NCI-H460 (cell line): ENCODE data around the gene HOXA6. TPM values are rescaled to one million over a fixed set of nuclear protein-coding genes. Genes with fewer than 3 reads are reported as not detected.

Experiments used
- DNase-seq: peaks from one replicate; pipeline ENCODE4 v3.0.0-alpha.2; 2016; ENCODE audit warnings: low read depth; ENCODE audit errors: extremely low read depth
- polyA plus RNA-seq: library from polyadenylated mRNA; depleted of rRNA; stranded (reverse); fragments of >200 nt; gene quantifications from 2 replicates; pipeline ENCODE4 v1.2.3, GENCODE V29; 2014; cell fraction: nucleus; rRNA removed
- total RNA-seq: library from RNA; depleted of rRNA; stranded (reverse); fragments of >200 nt; shearing (Covaris generic); gene quantifications from 2 replicates; pipeline ENCODE4 v1.2.3, GENCODE V29; 2014; rRNA removed

The HOXA6 gene
- 6.7 and 8.3 TPM in 2 replicates for total RNA-seq
- polyA plus RNA-seq: 8.1 and 18.4 TPM in 2 replicates

DNA sequence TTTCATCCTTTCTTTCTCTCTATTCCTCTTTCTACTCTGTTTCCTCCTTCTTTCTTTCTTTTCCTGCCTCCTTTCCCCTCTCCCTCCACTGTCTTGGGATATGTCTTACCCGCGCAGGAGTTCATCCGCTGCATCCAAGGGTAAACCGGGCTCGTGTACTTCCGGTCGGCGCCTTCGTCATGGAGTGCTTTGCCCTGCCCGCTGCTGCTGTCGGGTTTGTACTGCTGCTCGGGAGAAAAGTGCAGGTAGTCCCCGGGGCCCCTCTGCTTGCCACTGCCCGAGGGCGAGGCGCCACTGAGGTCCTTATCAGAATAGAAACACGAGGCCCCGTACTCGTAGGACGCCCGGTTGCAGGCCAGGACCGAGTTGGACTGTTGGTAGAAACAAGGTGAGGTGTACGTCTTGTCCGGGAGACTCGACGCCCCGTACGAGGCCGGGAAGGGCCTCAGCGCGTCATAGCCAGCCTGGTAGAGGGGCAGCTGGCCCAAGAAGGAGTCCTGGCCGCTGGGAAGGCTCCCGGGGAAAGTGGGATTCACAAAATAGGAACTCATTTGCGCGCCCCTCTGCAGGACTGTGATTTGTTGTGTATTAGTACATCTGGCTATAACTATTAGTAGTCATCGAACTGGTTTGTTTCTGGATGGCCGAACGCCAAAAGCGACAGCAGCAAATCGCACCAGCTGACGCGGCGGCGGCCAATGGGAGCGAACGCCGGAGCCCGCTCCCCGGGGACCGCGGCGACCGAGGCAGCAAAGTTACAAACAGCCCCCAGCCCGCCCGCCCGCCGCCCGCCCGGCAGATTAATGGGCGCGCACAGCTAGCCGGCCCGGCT is at the start of gene HOXA6:
TSS of gene HOXA6 (minus strand) at position 576 of the 832 bp plus-strand sequence. CDS start at position 551, 25 bp downstream.
- no peak for DNase-seq

- peak; percentile 72 for DNase-seq
Measured at GRCh38 chr7:27196287-27196767, 48.8 kb upstream of the HOXA6 start.

DNA sequence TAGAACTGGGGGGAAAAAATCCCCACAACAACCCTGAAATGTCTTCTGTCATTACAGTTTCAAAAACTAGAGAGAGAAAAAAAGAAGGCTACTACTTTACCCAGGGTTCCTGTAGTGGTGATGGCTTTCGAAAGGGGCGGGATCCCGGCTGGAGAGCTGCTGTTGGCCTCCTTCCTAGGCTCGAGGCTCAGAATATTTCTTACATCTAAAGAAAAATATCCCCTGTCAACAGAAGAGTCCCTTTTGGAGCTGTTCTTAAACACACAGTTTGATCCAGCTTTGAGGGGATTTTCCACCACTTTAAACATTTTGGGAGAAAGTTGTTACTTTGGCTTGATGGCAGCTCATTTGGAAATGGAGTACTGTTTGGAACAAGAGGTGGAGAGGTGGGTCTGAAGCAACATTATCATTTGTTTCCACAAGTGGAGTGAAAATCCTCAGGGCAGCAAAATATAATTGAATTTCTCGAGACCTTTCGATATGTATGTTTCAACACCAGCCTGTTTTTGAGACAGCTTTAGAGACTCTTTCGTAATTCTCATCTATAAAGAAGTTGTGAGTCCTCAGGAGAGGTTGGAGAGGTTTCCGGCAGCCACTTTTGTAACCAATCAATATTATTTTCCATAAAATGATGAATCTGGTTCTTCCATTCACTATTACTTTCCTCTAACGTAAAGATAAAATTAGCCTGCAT is 47.3 kb upstream of the HOXA6 start:
- no peak for DNase-seq

GRCh38 chr7:27194002-27194352 is 46.4 kb upstream of the HOXA6 start:
- no peak for DNase-seq

DNA sequence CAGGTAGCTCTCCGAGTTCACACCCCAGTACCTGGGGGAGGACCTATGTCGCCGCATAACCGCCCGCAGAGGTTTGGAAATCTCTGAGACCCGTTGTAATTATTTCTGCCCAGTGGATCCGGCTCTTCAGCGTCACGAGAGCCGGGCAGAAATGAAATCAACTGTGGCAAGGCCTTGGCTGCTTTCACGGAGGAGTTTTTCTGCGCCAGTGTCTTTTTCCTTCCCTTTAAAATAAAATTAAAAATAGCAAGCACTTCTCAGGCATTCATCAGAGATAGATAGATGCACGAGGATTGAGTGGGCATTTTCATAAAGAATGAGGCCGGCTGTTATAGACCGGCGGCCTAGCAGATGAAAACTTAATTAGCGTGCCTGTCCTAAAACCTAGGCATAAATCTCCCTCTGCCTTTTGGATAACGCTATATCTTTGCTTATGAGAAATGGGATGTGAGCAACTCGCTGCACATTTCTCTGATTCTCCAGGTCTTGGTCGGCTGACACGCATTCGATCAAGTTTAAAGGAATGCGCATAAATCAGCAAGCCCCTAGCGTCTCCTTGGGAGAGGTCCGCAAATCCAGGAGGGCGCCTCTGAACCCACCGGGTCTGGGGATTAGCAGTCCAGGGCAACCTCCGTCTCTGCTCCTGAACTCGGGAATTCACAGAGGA is 45.9 kb upstream of the HOXA6 start:
- DNase-seq: no peak

DNA sequence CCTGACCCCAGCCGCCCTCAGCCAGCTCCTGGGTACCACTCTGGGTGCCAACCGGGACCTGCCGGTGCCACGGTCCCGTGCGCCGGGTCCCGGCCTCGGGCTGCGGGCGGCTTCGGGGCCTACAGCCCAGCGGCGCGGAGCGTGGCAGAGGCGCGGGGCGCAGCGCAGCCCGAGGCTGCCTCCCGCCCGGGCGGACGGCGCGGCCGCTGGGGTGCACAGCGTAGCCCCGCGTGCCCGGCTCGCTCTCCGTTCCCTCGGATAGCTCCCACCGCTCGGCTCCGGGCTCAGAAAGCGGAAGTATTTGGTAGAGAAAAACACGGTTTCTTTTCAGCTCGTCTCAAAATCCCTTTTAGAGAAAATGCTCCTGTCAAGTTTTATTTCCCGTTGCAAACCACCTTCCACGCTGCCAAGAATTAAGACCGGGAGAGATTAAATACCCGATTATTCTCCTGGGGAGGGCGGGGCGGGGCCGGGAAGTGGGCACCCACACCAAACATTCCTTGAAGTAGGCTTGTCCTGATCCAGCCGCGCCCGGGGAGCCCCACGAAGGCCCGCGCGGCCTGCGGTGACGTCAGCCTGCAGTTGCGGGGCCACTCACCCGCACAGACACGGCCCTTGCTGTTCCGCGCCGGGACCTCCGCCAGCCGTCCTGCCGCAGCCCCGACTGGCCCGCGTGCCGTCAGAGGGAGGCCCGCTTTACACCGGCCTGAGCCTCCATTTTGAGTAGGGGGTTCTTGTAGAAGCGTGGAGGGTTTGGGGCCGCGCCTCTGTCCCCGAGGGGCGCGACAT is 45.2 kb upstream of the HOXA6 start:
- DNase-seq: no peak

DNA sequence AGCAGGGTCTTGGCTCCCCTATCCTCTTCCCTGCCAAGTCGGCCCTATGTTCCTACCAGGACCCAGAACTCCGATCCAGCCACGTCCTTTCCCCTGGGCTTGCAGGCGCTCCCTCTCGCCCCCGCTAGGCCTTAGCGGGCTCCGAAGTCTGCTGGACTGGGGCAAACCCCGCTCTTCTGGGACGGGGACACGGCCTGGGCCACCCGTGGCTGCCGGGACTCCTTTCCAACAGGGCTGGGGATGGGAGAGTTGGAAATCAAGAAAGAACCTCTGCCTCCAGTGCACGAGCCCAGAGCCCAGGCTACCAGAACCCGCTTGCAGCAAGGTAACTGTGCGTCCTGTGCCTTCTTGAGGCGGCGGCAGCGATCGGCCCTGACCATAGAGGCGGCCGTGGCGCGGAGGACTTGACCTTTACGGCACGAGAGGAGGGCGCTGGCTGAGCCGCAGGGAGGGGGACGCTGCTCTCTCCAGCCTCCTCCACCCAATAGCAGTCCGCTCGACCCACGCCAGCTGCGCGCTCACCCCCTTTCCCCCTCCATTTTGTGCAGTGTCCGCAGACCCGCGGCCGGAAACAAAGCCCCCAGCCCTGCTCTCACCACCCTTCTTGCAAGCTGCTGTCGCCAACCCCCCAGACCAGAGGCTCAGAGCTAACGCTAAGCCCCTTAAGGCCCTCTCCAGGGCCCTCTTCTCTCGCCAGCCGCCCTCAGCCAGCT is 44.4 kb upstream of the HOXA6 start:
- DNase-seq: no peak

- DNase-seq: no peak
Measured at GRCh38 chr7:27191161-27191731, 43.7 kb upstream of the HOXA6 start.

GRCh38 chr7:27189997-27190748 is 42.6 kb upstream of the HOXA6 start:
- DNase-seq: no peak

DNA sequence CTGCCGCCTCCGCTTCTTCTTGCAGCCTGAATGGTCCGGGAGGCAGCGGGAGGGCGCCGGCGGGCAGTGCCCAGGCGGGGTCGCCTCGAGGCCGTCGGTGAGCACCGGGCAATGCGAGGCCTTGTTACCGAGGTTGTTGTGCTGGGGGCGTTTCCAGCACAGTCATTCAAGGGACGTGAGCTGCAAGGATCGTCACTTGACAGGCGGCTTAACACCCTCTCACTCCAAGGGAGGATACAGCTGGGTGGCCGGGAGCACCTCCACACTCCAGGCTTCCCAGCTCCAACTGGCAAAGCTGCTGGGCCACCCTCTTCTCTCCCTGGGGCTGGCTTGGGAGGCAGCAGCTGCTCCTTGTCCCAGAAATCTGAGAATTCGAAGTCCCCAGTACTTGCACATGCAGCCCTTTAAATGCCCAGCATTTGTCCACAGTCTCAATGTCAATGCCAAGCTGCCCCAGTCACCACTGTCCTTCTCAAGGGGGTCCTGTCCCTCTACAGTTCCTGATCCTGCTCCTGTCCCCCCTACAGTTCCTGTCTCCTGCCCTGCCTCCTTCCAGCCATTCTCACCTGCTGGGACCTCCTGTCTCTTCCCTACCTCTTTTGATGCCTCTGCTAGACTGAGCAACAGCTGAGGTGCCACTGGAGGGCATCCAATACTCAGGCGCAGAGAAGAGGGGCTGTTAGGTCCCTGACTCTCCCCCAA is 41.9 kb upstream of the HOXA6 start:
- no peak for DNase-seq

GRCh38 chr7:27188386-27189294 is 41.1 kb upstream of the HOXA6 start:
- DNase-seq: no peak

DNA sequence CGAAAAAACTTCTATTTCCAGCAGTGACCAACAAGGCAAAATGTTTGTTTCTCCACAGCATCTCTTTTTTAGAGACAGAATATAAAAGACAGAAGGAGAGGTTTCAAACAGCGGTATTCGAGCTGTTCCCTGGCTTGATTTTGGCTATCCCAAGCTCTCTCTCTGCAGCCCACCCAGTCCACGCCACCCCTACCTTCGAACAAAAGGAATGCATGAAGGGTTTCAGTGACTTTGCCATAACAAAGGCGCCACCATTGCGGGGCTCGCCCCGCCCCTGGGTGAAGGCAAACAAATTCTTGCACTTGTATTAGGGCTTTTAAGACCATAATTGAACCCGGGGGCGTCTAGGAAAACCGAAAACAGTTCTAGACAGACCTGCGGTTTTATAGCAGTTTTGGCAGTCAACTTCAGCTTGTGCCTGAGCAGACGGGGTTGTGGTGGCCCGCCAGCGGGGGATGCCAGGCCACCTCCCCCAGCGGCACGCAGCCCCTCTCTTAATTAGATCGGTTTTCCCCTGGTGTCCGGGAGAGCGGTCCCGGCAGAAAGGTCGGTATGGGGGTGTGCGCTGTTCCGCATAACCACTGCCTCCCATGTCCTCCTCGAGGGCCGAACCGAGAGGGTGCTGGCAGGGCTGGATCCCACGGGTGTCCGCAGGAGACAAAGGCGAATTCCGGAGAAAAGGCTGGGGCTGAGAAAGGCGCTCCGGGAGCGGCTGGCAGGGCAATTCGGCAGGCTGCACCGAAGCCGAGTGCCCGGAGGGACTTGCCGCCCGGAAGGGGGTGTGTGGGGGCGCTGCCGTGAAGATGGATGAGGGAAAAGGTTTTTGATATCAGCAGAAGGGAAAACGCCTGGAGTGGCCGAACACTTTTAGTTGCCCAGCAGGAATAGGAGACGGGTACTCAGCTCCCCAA is 40.2 kb upstream of the HOXA6 start:
- DNase-seq: no peak

GRCh38 chr7:27186668-27187474 is 39.3 kb upstream of the HOXA6 start:
- DNase-seq: no peak

DNA sequence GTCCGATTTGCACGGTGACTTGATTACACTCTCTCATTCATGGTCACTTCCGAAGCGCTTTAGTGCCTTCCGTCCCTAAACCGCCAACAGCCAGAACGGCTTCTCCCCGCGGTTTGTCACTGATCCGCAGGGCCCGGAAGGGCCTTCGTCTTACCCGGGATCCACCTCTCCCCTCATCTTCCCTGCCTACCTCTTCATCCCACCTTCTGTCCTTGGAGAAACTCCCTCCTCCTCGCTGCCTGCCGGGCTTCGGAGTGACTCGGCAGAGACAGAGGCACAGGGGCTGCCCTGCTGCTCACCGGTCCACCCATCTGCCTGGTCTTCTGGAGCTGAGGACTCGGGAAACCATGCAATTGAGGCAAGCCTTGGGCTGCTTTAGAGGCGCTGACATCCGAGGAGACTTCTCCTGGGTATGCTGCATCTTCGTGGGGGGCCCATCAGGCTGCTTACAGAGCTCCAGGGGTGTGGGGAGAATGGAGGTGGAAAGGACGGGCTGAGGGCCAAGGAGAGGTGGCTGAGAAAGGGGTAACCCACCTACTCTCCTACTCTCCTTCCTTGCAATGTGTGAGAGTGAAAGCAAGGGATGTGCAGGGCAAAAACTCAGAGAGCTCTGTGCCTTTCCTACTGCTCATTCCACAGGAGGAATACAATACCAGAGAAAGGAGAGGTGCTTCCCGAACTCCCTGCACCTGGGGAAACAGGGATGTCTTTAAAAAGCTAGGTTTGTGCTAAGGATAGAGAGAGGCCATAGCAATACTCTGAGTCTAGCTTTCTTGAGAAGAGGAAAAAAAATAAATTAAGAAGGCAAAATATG is 38.5 kb upstream of the HOXA6 start:
- DNase-seq: no peak
